SK-MEL-5 (cell line): Measurements from ENCODE around the gene SLC7A4. TPM values are rescaled to one million over a fixed set of nuclear protein-coding genes. Genes with fewer than 3 reads are reported as not detected.
A peak's percentile ranks its signal among the peaks of the same experiment; 100 is the strongest.
"Not testable (repeated sequence)": the region's sequence is repeated elsewhere in the genome, so short reads cannot be mapped to it uniquely, and the experiment has no call there.

Experiments
- DNase-seq: peaks from one replicate; pipeline ENCODE4 v3.0.0-alpha.2; 2016; ENCODE audit warnings: low read depth, low spot score
- in situ Hi-C: cut with HindIII; loops from 2 replicates; pipeline ENCODE4 v1.10.0; 2016; ENCODE audit warnings: low sequenced_read_pairs, high pct_unique_total_duplicates, low pct_unique_long_range_greater_than_20kb
- total RNA-seq: library from RNA; depleted of rRNA; stranded (reverse); fragments of >200 nt; shearing (Covaris generic); gene quantifications from 2 replicates; pipeline ENCODE4 v1.2.3, GENCODE V29; 2014

The SLC7A4 gene
- total RNA-seq, 1 experiment from 2014 or later, result 2.9 TPM

GRCh38 chr22:21012446-21013407, 19.6 kb downstream of the SLC7A4 start:
- no peak for DNase-seq

GRCh38 chr22:21010426-21011113, 21.8 kb downstream of the SLC7A4 start:
- no peak for DNase-seq
- in situ Hi-C loops, result no loop called here

More at GRCh38 chr22:21012446-21013407, 19.6 kb downstream of the SLC7A4 start:
- in situ Hi-C loops, result no loop called here

- no peak for DNase-seq
These were observed 22.5 kb downstream of the SLC7A4 start for GRCh38 chr22:21009638-21010425.

GRCh38 chr22:21009208-21009607, 23.2 kb downstream of the SLC7A4 start:
- in situ Hi-C loops, DNase-seq: not testable (repeated sequence)

More at GRCh38 chr22:21009638-21010425, 22.5 kb downstream of the SLC7A4 start:
- in situ Hi-C loops, result no loop called here

- in situ Hi-C loops, result no loop called here
- no peak for DNase-seq
These were observed 28.6 kb downstream of the SLC7A4 start for GRCh38 chr22:21003782-21004181.

GRCh38 chr22:21001601-21002325, 30.6 kb downstream of the SLC7A4 start, which contains the start of gene THAP7:
Gene THAP7 (minus strand): TSS chr22:21002118. CDS start chr22:21001911, 207 bp downstream.
- peak; percentile 95 for DNase-seq
- in situ Hi-C loops, result no loop called here

- no peak for DNase-seq
- in situ Hi-C loops, result no loop called here
These were observed 31.3 kb downstream of the SLC7A4 start for GRCh38 chr22:21000987-21001600.

GRCh38 chr22:21000207-21000986, 32.0 kb downstream of the SLC7A4 start:
- in situ Hi-C loops, result no loop called here
- no peak for DNase-seq

GRCh38 chr22:20999350-21000206, 32.8 kb downstream of the SLC7A4 start:
- in situ Hi-C loops, result no loop called here
- no peak for DNase-seq

- in situ Hi-C loops, result no loop called here
- no peak for DNase-seq
These were observed 33.7 kb downstream of the SLC7A4 start for GRCh38 chr22:20998411-20999336.

GRCh38 chr22:20997536-20998257, 34.7 kb downstream of the SLC7A4 start:
- no peak for DNase-seq
- in situ Hi-C loops, result no loop called here

GRCh38 chr22:20996598-20997535, 35.5 kb downstream of the SLC7A4 start:
- DNase-seq, result no peak
- in situ Hi-C loops, result no loop called here

GRCh38 chr22:20996031-20996410, 36.3 kb downstream of the SLC7A4 start:
- in situ Hi-C loops, result no loop called here
- DNase-seq, result no peak
